ENCODE results near the gene TCHP.

Gene TCHP

GRCh38 chr12:109902891-109903418, 2.9 kb downstream of the TCHP start:
- ATAC-seq, result no peak
- TF ChIP-seq TOX (CRISPR knock-in tag; IDR thresholded peaks at IDR 0.05; ENCODE audit: borderline replicate concordance) (no peak), ISL1 (CRISPR knock-in tag; IDR thresholded peaks at IDR 0.05) (no peak), RARB (CRISPR knock-in tag; IDR thresholded peaks at IDR 0.05) (no peak), TSHZ2 (CRISPR knock-in tag; IDR thresholded peaks at IDR 0.05) (no peak), OSR1 (CRISPR knock-in tag; IDR thresholded peaks at IDR 0.05) (no peak), ESRRG (CRISPR knock-in tag; IDR thresholded peaks at IDR 0.05) (no peak), ZNF70 (CRISPR knock-in tag; IDR thresholded peaks at IDR 0.05) (no peak), PPARA (CRISPR knock-in tag; IDR thresholded peaks at IDR 0.05; ENCODE audit: borderline replicate concordance) (no peak), BACH2 (CRISPR knock-in tag; IDR thresholded peaks at IDR 0.05; ENCODE audit: borderline replicate concordance) (no peak), POU6F1 (CRISPR knock-in tag; IDR thresholded peaks at IDR 0.05; ENCODE audit: borderline replicate concordance, low read depth) (no peak), ZFP3 (CRISPR knock-in tag; IDR thresholded peaks at IDR 0.05) (no peak), PATZ1 (CRISPR knock-in tag; IDR thresholded peaks at IDR 0.05; ENCODE audit: borderline replicate concordance) (no peak)

GRCh38 chr12:109905301-109905700, 5.2 kb downstream of the TCHP start:
- TF ChIP-seq ZC3H10 (CRISPR knock-in tag; IDR thresholded peaks at IDR 0.05), result no peak
- no peak for TF ChIP-seq ARNTL (CRISPR knock-in tag; IDR thresholded peaks at IDR 0.05; ENCODE audit: borderline replicate concordance, low read depth)
- no peak for TF ChIP-seq GLIS3 (CRISPR knock-in tag; IDR thresholded peaks at IDR 0.05)
- no peak for TF ChIP-seq PATZ1 (CRISPR knock-in tag; IDR thresholded peaks at IDR 0.05; ENCODE audit: borderline replicate concordance)
- TF ChIP-seq ZNF565 (CRISPR knock-in tag; conservative IDR thresholded peaks at IDR 0.05; ENCODE audit: low read depth), result no peak
- TF ChIP-seq ISL1 (CRISPR knock-in tag; IDR thresholded peaks at IDR 0.05), result no peak
- no peak for TF ChIP-seq ESRRG (CRISPR knock-in tag; IDR thresholded peaks at IDR 0.05)
- TF ChIP-seq RARB (CRISPR knock-in tag; IDR thresholded peaks at IDR 0.05), result no peak
- no peak for TF ChIP-seq PPARA (CRISPR knock-in tag; IDR thresholded peaks at IDR 0.05; ENCODE audit: borderline replicate concordance)
- ATAC-seq, result no peak

- no peak for ATAC-seq
- TF ChIP-seq ZNF565 (CRISPR knock-in tag; conservative IDR thresholded peaks at IDR 0.05; ENCODE audit: low read depth) (no peak), ZFP30 (CRISPR knock-in tag; IDR thresholded peaks at IDR 0.05) (no peak), POU6F1 (CRISPR knock-in tag; IDR thresholded peaks at IDR 0.05; ENCODE audit: borderline replicate concordance, low read depth) (no peak), ZC3H10 (CRISPR knock-in tag; IDR thresholded peaks at IDR 0.05) (no peak), PPARA (CRISPR knock-in tag; IDR thresholded peaks at IDR 0.05; ENCODE audit: borderline replicate concordance) (no peak), OSR1 (CRISPR knock-in tag; IDR thresholded peaks at IDR 0.05) (no peak), ESRRG (CRISPR knock-in tag; IDR thresholded peaks at IDR 0.05) (no peak), CREB5 (CRISPR knock-in tag; IDR thresholded peaks at IDR 0.05; ENCODE audit: low read depth) (no peak), ZNF70 (CRISPR knock-in tag; IDR thresholded peaks at IDR 0.05) (no peak), ZFP3 (CRISPR knock-in tag; IDR thresholded peaks at IDR 0.05) (no peak), TOX (CRISPR knock-in tag; IDR thresholded peaks at IDR 0.05; ENCODE audit: borderline replicate concordance) (no peak), BACH2 (CRISPR knock-in tag; IDR thresholded peaks at IDR 0.05; ENCODE audit: borderline replicate concordance) (no peak)
These were observed 10.3 kb downstream of the TCHP start for GRCh38 chr12:109910254-109910968.

Data from SK-N-SH treated with all-trans-retinoic acid at 6 μM for 48 hours (cell line).